ENCODE results near the gene FAM9C. TPM values are rescaled to one million over a fixed set of nuclear protein-coding genes. Genes with fewer than 3 reads are reported as not detected.
A peak's percentile ranks its signal among the peaks of the same experiment; 100 is the strongest.

Gene FAM9C
- total and polyA plus RNA-seq, 2 of the 4 experiments (the other 2 are of a cell fraction): not detected

GRCh38 chrX:13082206-13083065 lies 38.0 kb upstream of the FAM9C start:
- Histone ChIP-seq H2AFZ (replicated peaks; ENCODE audit: low read length, poor library complexity) (no peak overlapping the region), H3K79me1 (ENCODE audit: low read depth in 1 of 2, low read length in 2 of 2) (no peaks in the 10 kb centered on the region), H2AK9ac (replicated peaks; ENCODE audit: low read depth, low read length, poor library complexity) (no peak overlapping the region), H2BK5ac (ENCODE audit: low read depth, low read length, poor library complexity, severe bottlenecking) (no peak overlapping the region), H4K8ac (ENCODE audit: low read depth in 2 of 2, low read length in 2 of 2) (peak overlapping the region in 1 of 2 experiments; percentile 52; a peak in 1 of 4 replicates), H3K4ac (ENCODE audit: low read depth, low read length) (peak overlapping the region; percentile 64), H3K27me3 (ENCODE audit: control insufficient read depth, insufficient read depth, low read length) (no peaks in the 10 kb centered on the region), H3K18ac (ENCODE audit: low read depth, low read length) (peak overlapping the region; percentile 46; the same call in 1 of the 2 replicates), H3K9me1 (ENCODE audit: insufficient read depth, low read length) (no peaks in the 10 kb centered on the region), H3K27ac (ENCODE audit: insufficient read depth, low read length) (peak overlapping the region; percentile 100), H2BK20ac (ENCODE audit: low read depth, low read length) (peak overlapping the region; percentile 81), H2BK15ac (ENCODE audit: low read depth, low read length) (peak overlapping the region; percentile 41; the same call in 2 of the 3 replicates), H3K4me2 (ENCODE audit: low read depth, low read length) (peak overlapping the region; percentile 5; the same call in 1 of the 2 replicates), H3K23ac (ENCODE audit: low read depth, low read length) (peak overlapping the region; percentile 45; the same call in 1 of the 2 replicates), H2AK5ac (ENCODE audit: low read depth, low read length) (peak overlapping the region; percentile 39; the same call in 1 of the 2 replicates), H3K36me3 (ENCODE audit: control insufficient read depth, insufficient read depth, low read length) (no peaks in the 10 kb centered on the region), H3K4me3 (ENCODE audit: insufficient read depth, low read depth, low read length) (no peak overlapping the region), H3K9me3 (ENCODE audit: control insufficient read depth, insufficient read depth, low read length) (no peaks in the 10 kb centered on the region), H3K14ac (replicated peaks; ENCODE audit: low read depth, low read length) (peak overlapping the region; percentile 63), H4K91ac (ENCODE audit: insufficient read depth, low read depth, low read length) (no peak overlapping the region; the same call in 1 of the 2 replicates), H4K20me1 (ENCODE audit: insufficient read depth, low read length) (no peaks in the 10 kb centered on the region), H2BK120ac (ENCODE audit: low read depth, low read length) (peak overlapping the region; percentile 68; the same call in 1 of the 2 replicates), H3K56ac (ENCODE audit: extremely low read depth, insufficient read depth, low read length) (no peak overlapping the region; the same call in 1 of the 2 replicates), H3K4me1 (ENCODE audit: control insufficient read depth, insufficient read depth, low read length) (peaks cover 4% of the 10 kb centered on the region; the same call in 1 of the 2 replicates), H3K9ac (ENCODE audit: low read depth, low read length) (peak overlapping the region; percentile 69), H4K5ac (ENCODE audit: low read depth, low read length) (peak overlapping the region; percentile 72; the same call in 1 of the 2 replicates)
- CTCF ChIA-PET: interaction anchor here (1.0 kb wide), 1 partner anchor 133 kb away, joined by 3 read pairs; no protein-coding TSS in a partner anchor
- BruUV-seq (replicated peaks): no TSS peak
- TF ChIP-seq BHLHE40 (IDR thresholded peaks at IDR 0.05; ENCODE audit: low read depth, low read length): no peak
- TF ChIP-seq MAFK (IDR thresholded peaks at IDR 0.05; ENCODE audit: low read depth, low read length): no peak
- no peak for TF ChIP-seq MXI1 (IDR thresholded peaks at IDR 0.05; ENCODE audit: borderline replicate concordance, low read depth, low read length)
- TF ChIP-seq, protein P1, sequence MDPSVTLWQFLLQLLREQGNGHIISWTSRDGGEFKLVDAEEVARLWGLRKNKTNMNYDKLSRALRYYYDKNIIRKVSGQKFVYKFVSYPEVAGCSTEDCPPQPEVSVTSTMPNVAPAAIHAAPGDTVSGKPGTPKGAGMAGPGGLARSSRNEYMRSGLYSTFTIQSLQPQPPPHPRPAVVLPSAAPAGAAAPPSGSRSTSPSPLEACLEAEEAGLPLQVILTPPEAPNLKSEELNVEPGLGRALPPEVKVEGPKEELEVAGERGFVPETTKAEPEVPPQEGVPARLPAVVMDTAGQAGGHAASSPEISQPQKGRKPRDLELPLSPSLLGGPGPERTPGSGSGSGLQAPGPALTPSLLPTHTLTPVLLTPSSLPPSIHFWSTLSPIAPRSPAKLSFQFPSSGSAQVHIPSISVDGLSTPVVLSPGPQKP (IDR thresholded peaks at IDR 0.05; ENCODE audit: borderline replicate concordance, low read depth, low read length): no peak
- TF ChIP-seq NFE2L2 (IDR thresholded peaks at IDR 0.05; ENCODE audit: low read depth, low read length): no peak
- TF ChIP-seq RFX5 (IDR thresholded peaks at IDR 0.05; ENCODE audit: low read depth, low read length): no peak
- no peak for TF ChIP-seq MAZ (IDR thresholded peaks at IDR 0.05; ENCODE audit: borderline replicate concordance, low read depth, low read length)
- no peak for TF ChIP-seq FOS (IDR thresholded peaks at IDR 0.05; ENCODE audit: low read depth, low read length)
- TF ChIP-seq CEBPB (IDR thresholded peaks at IDR 0.05; ENCODE audit: low read depth, low read length): no peak
- POLR2A ChIA-PET (ENCODE audit: unreplicated experiment): interaction anchor here (0.5 kb wide), 1 partner anchor 8 kb away, joined by 3 read pairs; no protein-coding TSS in a partner anchor
- DNase-seq: peak; percentile 43
- no peak for ATAC-seq (ENCODE audit: low read depth)
- intact Hi-C loops (cut with micrococcal nuclease): no loop called here
- 86% methylated on average over 1 of the region's 11 CpGs; no CpG with 5 or more reads in 1 of the 2 experiments for WGBS, 2 experiments (ENCODE audit: extremely low coverage in 2 of 2, insufficient read length in 1 of 2)
- in situ Hi-C loops (cut with MboI; ENCODE audit: low sequenced_read_pairs): no loop called here
- dilution Hi-C loops (cut with HindIII; ENCODE audit: low sequenced_read_pairs, unreplicated experiment): no loop called here
